Prostate gland (tissue), 2 donors: ENCODE results near the gene TMEM86A.
"Not testable (repeated sequence)": the region's sequence is repeated elsewhere in the genome, so short reads cannot be mapped to it uniquely, and the experiment has no call there.

Source experiments
- POLR2A ChIP-seq: fragments of 450-650 bp; IDR thresholded peaks from one replicate; pipeline ENCODE4 v1.6.1; 2016; ENCODE audit warnings: antibody characterized with exemption, mild to moderate bottlenecking
- POLR2AphosphoS5 ChIP-seq: sonication (generic); formaldehyde crosslinking; IDR thresholded peaks from one replicate; pipeline ENCODE4 v1.6.1; 2017; ENCODE audit warnings: antibody characterized with exemption
- TF ChIP-seq, protein P1 (sequence below), 4 experiments: fragments of 200-600 bp in 2 of 4; fragments of 450-650 bp in 2 of 4; sonication (generic) in 2 of 4; IDR thresholded peaks; 1 replicate in 3 of 4; 2 replicates in 1 of 4; pipeline ENCODE4 v1.5.1; 2016 to 2019; ENCODE audit warnings: antibody characterized with exemption in 4 of 4, mild to moderate bottlenecking in 2 of 4, moderate library complexity in 2 of 4

DNA sequence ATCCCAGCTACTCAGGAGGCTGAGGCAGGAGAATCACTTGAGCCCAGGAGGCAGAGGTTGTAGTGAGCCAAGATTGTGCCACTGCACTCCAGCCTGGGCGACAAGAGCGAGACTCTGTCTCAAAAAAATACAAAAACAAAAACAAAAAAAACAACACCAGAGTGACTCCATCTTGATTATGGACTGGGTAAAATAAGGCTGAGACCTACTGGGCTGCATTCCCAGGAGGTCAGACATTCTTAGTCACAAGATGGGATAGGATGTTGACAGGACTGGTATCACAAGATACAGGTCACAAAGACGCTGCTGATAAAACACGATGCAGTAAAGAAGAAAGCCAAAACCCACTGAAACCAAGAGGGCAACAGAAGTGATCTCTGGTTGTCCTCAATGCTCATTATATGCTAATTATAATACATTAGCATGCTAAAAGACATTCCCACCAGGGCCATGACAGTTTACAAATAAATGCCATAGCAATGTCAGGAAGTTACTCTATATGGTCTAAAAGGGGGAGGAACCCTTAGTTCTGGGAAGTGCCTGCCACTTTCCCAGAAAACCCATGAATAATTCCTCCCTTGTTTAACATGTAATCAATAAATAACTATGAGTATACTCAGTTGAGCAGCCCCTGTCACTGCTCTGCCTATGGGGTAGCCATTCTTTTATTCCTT lies 7.0 kb upstream of the TMEM86A start:
- TF ChIP-seq, protein P1, sequence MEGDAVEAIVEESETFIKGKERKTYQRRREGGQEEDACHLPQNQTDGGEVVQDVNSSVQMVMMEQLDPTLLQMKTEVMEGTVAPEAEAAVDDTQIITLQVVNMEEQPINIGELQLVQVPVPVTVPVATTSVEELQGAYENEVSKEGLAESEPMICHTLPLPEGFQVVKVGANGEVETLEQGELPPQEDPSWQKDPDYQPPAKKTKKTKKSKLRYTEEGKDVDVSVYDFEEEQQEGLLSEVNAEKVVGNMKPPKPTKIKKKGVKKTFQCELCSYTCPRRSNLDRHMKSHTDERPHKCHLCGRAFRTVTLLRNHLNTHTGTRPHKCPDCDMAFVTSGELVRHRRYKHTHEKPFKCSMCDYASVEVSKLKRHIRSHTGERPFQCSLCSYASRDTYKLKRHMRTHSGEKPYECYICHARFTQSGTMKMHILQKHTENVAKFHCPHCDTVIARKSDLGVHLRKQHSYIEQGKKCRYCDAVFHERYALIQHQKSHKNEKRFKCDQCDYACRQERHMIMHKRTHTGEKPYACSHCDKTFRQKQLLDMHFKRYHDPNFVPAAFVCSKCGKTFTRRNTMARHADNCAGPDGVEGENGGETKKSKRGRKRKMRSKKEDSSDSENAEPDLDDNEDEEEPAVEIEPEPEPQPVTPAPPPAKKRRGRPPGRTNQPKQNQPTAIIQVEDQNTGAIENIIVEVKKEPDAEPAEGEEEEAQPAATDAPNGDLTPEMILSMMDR (IDR thresholded peaks at IDR 0.05) = not testable (repeated sequence)
- TF ChIP-seq POLR2AphosphoS5, POLR2A: not testable (repeated sequence)
